GM12878 (cell line): ENCODE measurements around the gene PLCG2. TPM values are rescaled to one million over a fixed set of nuclear protein-coding genes. Genes with fewer than 3 reads are reported as not detected.
A peak's percentile ranks its signal among the peaks of the same experiment; 100 is the strongest.

Source experiments
- CHD1 ChIP-seq: IDR thresholded peaks from 2 replicates; pipeline ENCODE4 v1.6.1; 2012; ENCODE audit warnings: low read depth, low read length, improper control_type of control experiment
- CREB1 ChIP-seq: IDR thresholded peaks from 2 replicates; pipeline ENCODE4 v1.6.1; 2012; ENCODE audit warnings: low read depth, mild to moderate bottlenecking, inconsistent platforms
- ETV6 ChIP-seq, 2 experiments: fragments of 450-650 bp in 1 of 2; IDR thresholded peaks in 1 of 2; conservative IDR thresholded peaks in 1 of 2; 2 replicates each; pipeline ENCODE4 v1.6.1; 2014; ENCODE audit warnings: antibody characterized with exemption in 1 of 2, borderline replicate concordance in 1 of 2, low read depth in 1 of 2, mild to moderate bottlenecking in 1 of 2, moderate library complexity in 1 of 2
- KAT2A ChIP-seq: conservative IDR thresholded peaks from 2 replicates; pipeline ENCODE4 v1.6.1; 2011; ENCODE audit warnings: low read depth, low read length; ENCODE audit not compliant: control insufficient read depth
- MXI1 ChIP-seq: fragments of 150-350 bp; IDR thresholded peaks from 2 replicates; pipeline ENCODE4 v1.6.1; 2011; ENCODE audit warnings: low read depth, mild to moderate bottlenecking, inconsistent platforms, low read length, improper control_type of control experiment
- NBN ChIP-seq: fragments of 450-650 bp; IDR thresholded peaks from 2 replicates; pipeline ENCODE4 v1.6.1; 2016
- PAX8 ChIP-seq: fragments of 450-650 bp; IDR thresholded peaks from 2 replicates; pipeline ENCODE4 v1.6.1; 2017; ENCODE audit warnings: mild to moderate bottlenecking, moderate library complexity
- SIX5 ChIP-seq: IDR thresholded peaks from 2 replicates; pipeline ENCODE4 v1.6.1; 2011; ENCODE audit warnings: mild to moderate bottlenecking, low read depth, low read length, moderate library complexity; ENCODE audit not compliant: severe bottlenecking
- TARDBP ChIP-seq: IDR thresholded peaks from 2 replicates; pipeline ENCODE4 v1.6.1; 2016; ENCODE audit warnings: borderline replicate concordance
- YBX1 ChIP-seq: fragments of 450-650 bp; IDR thresholded peaks from 2 replicates; pipeline ENCODE4 v1.6.1; 2016; ENCODE audit warnings: antibody characterized with exemption
- polyA plus RNA-seq, 11 experiments: library from polyadenylated mRNA; depleted of rRNA in 4 of 11; unstranded in 6 of 11; stranded (reverse) in 5 of 11; fragments of >200 nt; fragmentation: Nextera tagmentation in 4 of 11; fragmentation: Illumina TruSeq in 1 of 11; extraction: Ambion mirVana in 4 of 11; extraction: Trizol in 1 of 11; gene quantifications; 1 replicate in 1 of 11; 2 replicates in 10 of 11; pipeline versions ENCODE4 v1.2.1 to v1.2.3, GENCODE V29; 2011 to 2016; ENCODE audit warnings: inconsistent platforms in 2 of 11, missing spikeins in 2 of 11, low read depth in 1 of 11
- total RNA-seq, 4 experiments: library from RNA; depleted of rRNA in 3 of 4; stranded (reverse); fragments of >200 nt in 3 of 4; fragmentation: Illumina TruSeq in 1 of 4; extraction: Trizol in 1 of 4; gene quantifications; 2 replicates each; pipeline versions ENCODE4 v1.2.1 to v1.2.3, GENCODE V29; 2013 to 2021
- TF ChIP-seq, protein P1 (sequence below): IDR thresholded peaks from 2 replicates; pipeline ENCODE4 v1.6.1; 2011; ENCODE audit warnings: borderline replicate concordance, low read depth, mild to moderate bottlenecking, moderate library complexity, low read length; ENCODE audit not compliant: insufficient read depth, poor library complexity, severe bottlenecking
- TF ChIP-seq, protein P2 (sequence below): fragments of 150-350 bp; IDR thresholded peaks from 2 replicates; pipeline ENCODE4 v1.6.1; 2016; ENCODE audit warnings: low read depth, low read length
- TF ChIP-seq, protein P3 (sequence below): IDR thresholded peaks from 2 replicates; pipeline ENCODE4 v1.6.1; 2012; ENCODE audit warnings: improper control_type of control experiment, low read depth, low read length; ENCODE audit not compliant: insufficient replicate concordance
- TF ChIP-seq, protein P4 (sequence below): fragments of 450-650 bp; IDR thresholded peaks from 2 replicates; pipeline ENCODE4 v1.6.1; 2017; ENCODE audit warnings: borderline replicate concordance
- TF ChIP-seq, protein P5 (sequence below): fragments of 450-650 bp; conservative IDR thresholded peaks from 2 replicates; pipeline ENCODE4 v1.6.1; 2017; ENCODE audit warnings: mild to moderate bottlenecking, moderate library complexity

The PLCG2 gene
- total and polyA plus RNA-seq, 10 of the 15 experiments (the other 5 are each of a cell fraction or from before 2014, with no cell fraction given), result 47.6 to 256 (median 149) TPM

DNA sequence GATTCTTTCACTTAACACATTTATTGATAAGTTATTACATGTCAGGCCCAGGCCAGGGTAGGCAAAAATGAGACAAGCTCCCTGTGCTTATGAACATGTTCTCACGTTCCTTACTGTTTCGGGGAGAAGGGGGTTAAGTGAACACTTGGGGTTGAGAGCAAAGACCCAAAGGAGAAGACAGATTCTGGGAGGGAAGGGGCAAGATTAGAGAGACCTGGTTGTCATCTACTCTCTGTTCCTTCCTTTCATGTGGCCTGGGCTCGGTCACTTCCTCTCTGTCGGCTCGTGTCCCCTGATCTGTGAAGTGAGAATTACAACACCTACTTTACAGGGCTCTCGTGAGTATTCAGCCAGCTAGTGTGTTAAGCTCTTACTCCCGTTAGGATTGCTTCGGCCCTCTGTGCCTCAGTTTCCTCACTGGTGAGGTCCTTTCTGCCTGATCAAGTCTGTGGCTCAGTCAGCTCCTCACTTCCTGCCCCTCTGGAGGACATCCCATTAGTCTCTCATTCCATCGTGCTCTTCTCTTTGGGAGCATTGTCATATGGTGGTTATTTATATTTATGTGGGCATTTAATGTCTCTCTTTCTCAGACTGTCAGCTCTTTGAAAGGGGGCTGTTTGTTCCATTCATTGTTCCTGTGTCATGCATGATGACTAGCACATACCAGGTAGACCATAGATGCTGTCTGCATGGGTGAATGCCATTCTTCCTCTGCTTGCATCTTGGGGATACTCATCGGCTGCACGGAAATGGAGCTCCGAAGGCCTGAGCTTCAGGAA, 38.9 kb downstream of the PLCG2 start (continued):
- TF ChIP-seq, protein P1, sequence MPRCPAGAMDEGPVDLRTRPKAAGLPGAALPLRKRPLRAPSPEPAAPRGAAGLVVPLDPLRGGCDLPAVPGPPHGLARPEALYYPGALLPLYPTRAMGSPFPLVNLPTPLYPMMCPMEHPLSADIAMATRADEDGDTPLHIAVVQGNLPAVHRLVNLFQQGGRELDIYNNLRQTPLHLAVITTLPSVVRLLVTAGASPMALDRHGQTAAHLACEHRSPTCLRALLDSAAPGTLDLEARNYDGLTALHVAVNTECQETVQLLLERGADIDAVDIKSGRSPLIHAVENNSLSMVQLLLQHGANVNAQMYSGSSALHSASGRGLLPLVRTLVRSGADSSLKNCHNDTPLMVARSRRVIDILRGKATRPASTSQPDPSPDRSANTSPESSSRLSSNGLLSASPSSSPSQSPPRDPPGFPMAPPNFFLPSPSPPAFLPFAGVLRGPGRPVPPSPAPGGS, result no peak
- TF ChIP-seq, protein P2, sequence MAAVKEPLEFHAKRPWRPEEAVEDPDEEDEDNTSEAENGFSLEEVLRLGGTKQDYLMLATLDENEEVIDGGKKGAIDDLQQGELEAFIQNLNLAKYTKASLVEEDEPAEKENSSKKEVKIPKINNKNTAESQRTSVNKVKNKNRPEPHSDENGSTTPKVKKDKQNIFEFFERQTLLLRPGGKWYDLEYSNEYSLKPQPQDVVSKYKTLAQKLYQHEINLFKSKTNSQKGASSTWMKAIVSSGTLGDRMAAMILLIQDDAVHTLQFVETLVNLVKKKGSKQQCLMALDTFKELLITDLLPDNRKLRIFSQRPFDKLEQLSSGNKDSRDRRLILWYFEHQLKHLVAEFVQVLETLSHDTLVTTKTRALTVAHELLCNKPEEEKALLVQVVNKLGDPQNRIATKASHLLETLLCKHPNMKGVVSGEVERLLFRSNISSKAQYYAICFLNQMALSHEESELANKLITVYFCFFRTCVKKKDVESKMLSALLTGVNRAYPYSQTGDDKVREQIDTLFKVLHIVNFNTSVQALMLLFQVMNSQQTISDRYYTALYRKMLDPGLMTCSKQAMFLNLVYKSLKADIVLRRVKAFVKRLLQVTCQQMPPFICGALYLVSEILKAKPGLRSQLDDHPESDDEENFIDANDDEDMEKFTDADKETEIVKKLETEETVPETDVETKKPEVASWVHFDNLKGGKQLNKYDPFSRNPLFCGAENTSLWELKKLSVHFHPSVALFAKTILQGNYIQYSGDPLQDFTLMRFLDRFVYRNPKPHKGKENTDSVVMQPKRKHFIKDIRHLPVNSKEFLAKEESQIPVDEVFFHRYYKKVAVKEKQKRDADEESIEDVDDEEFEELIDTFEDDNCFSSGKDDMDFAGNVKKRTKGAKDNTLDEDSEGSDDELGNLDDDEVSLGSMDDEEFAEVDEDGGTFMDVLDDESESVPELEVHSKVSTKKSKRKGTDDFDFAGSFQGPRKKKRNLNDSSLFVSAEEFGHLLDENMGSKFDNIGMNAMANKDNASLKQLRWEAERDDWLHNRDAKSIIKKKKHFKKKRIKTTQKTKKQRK, result no peak
- TF ChIP-seq CHD1, result no peak
- TF ChIP-seq, protein P3, sequence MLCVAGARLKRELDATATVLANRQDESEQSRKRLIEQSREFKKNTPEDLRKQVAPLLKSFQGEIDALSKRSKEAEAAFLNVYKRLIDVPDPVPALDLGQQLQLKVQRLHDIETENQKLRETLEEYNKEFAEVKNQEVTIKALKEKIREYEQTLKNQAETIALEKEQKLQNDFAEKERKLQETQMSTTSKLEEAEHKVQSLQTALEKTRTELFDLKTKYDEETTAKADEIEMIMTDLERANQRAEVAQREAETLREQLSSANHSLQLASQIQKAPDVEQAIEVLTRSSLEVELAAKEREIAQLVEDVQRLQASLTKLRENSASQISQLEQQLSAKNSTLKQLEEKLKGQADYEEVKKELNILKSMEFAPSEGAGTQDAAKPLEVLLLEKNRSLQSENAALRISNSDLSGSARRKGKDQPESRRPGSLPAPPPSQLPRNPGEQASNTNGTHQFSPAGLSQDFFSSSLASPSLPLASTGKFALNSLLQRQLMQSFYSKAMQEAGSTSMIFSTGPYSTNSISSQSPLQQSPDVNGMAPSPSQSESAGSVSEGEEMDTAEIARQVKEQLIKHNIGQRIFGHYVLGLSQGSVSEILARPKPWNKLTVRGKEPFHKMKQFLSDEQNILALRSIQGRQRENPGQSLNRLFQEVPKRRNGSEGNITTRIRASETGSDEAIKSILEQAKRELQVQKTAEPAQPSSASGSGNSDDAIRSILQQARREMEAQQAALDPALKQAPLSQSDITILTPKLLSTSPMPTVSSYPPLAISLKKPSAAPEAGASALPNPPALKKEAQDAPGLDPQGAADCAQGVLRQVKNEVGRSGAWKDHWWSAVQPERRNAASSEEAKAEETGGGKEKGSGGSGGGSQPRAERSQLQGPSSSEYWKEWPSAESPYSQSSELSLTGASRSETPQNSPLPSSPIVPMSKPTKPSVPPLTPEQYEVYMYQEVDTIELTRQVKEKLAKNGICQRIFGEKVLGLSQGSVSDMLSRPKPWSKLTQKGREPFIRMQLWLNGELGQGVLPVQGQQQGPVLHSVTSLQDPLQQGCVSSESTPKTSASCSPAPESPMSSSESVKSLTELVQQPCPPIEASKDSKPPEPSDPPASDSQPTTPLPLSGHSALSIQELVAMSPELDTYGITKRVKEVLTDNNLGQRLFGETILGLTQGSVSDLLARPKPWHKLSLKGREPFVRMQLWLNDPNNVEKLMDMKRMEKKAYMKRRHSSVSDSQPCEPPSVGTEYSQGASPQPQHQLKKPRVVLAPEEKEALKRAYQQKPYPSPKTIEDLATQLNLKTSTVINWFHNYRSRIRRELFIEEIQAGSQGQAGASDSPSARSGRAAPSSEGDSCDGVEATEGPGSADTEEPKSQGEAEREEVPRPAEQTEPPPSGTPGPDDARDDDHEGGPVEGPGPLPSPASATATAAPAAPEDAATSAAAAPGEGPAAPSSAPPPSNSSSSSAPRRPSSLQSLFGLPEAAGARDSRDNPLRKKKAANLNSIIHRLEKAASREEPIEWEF, result no peak
- TF ChIP-seq CREB1, result no peak
- TF ChIP-seq, protein P4, sequence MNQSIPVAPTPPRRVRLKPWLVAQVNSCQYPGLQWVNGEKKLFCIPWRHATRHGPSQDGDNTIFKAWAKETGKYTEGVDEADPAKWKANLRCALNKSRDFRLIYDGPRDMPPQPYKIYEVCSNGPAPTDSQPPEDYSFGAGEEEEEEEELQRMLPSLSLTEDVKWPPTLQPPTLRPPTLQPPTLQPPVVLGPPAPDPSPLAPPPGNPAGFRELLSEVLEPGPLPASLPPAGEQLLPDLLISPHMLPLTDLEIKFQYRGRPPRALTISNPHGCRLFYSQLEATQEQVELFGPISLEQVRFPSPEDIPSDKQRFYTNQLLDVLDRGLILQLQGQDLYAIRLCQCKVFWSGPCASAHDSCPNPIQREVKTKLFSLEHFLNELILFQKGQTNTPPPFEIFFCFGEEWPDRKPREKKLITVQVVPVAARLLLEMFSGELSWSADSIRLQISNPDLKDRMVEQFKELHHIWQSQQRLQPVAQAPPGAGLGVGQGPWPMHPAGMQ, result no peak
- TF ChIP-seq, protein P5, sequence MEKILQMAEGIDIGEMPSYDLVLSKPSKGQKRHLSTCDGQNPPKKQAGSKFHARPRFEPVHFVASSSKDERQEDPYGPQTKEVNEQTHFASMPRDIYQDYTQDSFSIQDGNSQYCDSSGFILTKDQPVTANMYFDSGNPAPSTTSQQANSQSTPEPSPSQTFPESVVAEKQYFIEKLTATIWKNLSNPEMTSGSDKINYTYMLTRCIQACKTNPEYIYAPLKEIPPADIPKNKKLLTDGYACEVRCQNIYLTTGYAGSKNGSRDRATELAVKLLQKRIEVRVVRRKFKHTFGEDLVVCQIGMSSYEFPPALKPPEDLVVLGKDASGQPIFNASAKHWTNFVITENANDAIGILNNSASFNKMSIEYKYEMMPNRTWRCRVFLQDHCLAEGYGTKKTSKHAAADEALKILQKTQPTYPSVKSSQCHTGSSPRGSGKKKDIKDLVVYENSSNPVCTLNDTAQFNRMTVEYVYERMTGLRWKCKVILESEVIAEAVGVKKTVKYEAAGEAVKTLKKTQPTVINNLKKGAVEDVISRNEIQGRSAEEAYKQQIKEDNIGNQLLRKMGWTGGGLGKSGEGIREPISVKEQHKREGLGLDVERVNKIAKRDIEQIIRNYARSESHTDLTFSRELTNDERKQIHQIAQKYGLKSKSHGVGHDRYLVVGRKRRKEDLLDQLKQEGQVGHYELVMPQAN, result no peak
- TF ChIP-seq MXI1, result no peak
- no peak for TF ChIP-seq YBX1
- no peak for TF ChIP-seq KAT2A
- peak; percentile 78 for TF ChIP-seq NBN
- TF ChIP-seq PAX8, result no peak
- peak in 1 of 2 experiments; percentile 84; a peak in 1 of 4 replicates for TF ChIP-seq ETV6 (conservative IDR thresholded peaks at IDR 0.05 in 1 of 2, IDR thresholded peaks at IDR 0.05 in 1 of 2; ENCODE audit: borderline replicate concordance in 1 of 2, low read depth in 1 of 2)
- TF ChIP-seq TARDBP, result no peak
- TF ChIP-seq SIX5, result no peak
